Progenitor cell of endocrine pancreas (in vitro differentiated cells): ENCODE results near the gene ODC1. TPM values are rescaled to one million over a fixed set of nuclear protein-coding genes. Genes with fewer than 3 reads are reported as not detected.

Source experiments
- DNase-seq: peaks from one replicate; pipeline ENCODE4 v3.0.0; 2021; ENCODE audit warnings: low spot score; ENCODE audit not compliant: unreplicated experiment
- H3K27ac Mint-ChIP-seq: 2 replicates; pipeline ENCODE4 v1.8.0; 2021; ENCODE audit warnings: mild to moderate bottlenecking, moderate library complexity, mixed read lengths
- H3K27me3 Mint-ChIP-seq: 2 replicates; pipeline ENCODE4 v1.8.0; 2021; ENCODE audit warnings: mixed read lengths
- H3K36me3 Mint-ChIP-seq: 2 replicates; pipeline ENCODE4 v1.8.0; 2022; ENCODE audit warnings: mixed read lengths; ENCODE audit not compliant: insufficient read depth
- H3K4me1 Mint-ChIP-seq: 2 replicates; pipeline ENCODE4 v1.8.0; 2021; ENCODE audit warnings: low read depth, mixed read lengths
- H3K4me3 Mint-ChIP-seq: 2 replicates; pipeline ENCODE4 v1.8.0; 2021; ENCODE audit warnings: low read depth, mild to moderate bottlenecking, moderate library complexity, mixed read lengths
- H3K9me3 Mint-ChIP-seq: 2 replicates; pipeline ENCODE4 v1.8.0; 2021; ENCODE audit warnings: low read depth, mixed read lengths
- total RNA-seq: library from RNA; stranded (reverse); gene quantifications from 2 replicates; pipeline ENCODE4 v1.2.1, GENCODE V29; 2021
- TF ChIP-seq, protein P1 (sequence below): fragments of 200-600 bp; sonication (generic); IDR thresholded peaks from one replicate; pipeline ENCODE4 v1.5.0; 2021; ENCODE audit warnings: antibody characterized with exemption, mild to moderate bottlenecking; ENCODE audit not compliant: unreplicated experiment

The ODC1 gene
- total RNA-seq, 1 donor from 2014 or later: 252 TPM

DNA sequence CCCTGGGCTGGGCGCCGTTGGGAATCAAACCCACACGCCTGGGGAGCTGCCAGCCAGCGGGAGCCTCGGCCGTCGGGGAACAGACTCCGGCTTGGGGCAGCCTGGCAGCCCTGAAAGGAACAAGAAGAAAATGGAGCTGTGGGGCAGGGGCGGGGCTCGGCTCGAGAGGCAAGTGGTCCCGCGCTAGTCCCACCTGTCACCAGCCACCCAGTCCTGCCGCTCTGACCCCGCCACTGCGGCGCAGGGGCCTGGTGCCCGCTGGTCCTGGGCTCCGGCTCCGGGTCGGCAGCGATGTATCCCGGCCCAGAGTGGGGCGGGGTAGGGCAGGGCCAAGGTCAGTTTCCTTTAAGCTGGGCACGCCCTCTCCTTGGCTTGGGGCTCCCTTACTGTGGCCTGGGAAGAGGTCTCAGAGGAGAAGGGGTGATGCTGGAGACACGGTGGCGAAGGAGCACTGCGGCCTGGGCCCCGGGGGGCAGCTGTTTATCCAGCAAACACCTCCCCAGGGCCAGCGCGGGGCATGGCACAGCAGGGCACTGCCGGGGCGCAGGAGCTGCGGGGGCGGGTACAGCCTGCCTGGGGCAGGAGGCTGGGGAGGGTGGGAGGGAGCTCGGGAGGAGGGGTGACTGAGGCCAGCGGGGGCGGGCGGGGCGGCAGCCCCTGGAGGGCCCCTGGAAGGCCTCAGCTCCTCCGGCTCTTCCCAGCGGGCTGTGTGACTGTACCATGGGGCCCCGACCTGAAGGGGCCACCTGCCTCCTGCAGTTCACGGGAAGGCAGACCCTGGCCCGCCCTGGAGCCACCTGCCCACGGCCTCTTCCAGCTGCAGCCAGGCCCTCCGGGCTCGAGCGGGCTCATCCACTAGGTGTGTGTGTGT, 15.6 kb downstream of the ODC1 start:
- peaks cover 10% of the 10 kb centered on the region for H3K27me3 Mint-ChIP-seq
- H3K27ac Mint-ChIP-seq: no peak overlapping the region
- TF ChIP-seq, protein P1, sequence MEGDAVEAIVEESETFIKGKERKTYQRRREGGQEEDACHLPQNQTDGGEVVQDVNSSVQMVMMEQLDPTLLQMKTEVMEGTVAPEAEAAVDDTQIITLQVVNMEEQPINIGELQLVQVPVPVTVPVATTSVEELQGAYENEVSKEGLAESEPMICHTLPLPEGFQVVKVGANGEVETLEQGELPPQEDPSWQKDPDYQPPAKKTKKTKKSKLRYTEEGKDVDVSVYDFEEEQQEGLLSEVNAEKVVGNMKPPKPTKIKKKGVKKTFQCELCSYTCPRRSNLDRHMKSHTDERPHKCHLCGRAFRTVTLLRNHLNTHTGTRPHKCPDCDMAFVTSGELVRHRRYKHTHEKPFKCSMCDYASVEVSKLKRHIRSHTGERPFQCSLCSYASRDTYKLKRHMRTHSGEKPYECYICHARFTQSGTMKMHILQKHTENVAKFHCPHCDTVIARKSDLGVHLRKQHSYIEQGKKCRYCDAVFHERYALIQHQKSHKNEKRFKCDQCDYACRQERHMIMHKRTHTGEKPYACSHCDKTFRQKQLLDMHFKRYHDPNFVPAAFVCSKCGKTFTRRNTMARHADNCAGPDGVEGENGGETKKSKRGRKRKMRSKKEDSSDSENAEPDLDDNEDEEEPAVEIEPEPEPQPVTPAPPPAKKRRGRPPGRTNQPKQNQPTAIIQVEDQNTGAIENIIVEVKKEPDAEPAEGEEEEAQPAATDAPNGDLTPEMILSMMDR: no peak
- H3K9me3 Mint-ChIP-seq: no peaks in the 10 kb centered on the region
- H3K36me3 Mint-ChIP-seq: peaks cover 1% of the 10 kb centered on the region
- peak overlapping the region; percentile 14 for H3K4me3 Mint-ChIP-seq
- H3K4me1 Mint-ChIP-seq: peaks cover 6% of the 10 kb centered on the region
- DNase-seq: no peak

- Mint-ChIP-seq H3K27me3 (peaks cover 10% of the 10 kb centered on the region), H3K9me3 (no peaks in the 10 kb centered on the region), H3K4me1 (peaks cover 6% of the 10 kb centered on the region), H3K4me3 (peak overlapping the region; percentile 14), H3K27ac (no peak overlapping the region), H3K36me3 (peaks cover 1% of the 10 kb centered on the region)
- DNase-seq: no peak
- TF ChIP-seq, protein P1: no peak
Observed at GRCh38 chr2:10431797-10432196, 16.3 kb downstream of the ODC1 start.

DNA sequence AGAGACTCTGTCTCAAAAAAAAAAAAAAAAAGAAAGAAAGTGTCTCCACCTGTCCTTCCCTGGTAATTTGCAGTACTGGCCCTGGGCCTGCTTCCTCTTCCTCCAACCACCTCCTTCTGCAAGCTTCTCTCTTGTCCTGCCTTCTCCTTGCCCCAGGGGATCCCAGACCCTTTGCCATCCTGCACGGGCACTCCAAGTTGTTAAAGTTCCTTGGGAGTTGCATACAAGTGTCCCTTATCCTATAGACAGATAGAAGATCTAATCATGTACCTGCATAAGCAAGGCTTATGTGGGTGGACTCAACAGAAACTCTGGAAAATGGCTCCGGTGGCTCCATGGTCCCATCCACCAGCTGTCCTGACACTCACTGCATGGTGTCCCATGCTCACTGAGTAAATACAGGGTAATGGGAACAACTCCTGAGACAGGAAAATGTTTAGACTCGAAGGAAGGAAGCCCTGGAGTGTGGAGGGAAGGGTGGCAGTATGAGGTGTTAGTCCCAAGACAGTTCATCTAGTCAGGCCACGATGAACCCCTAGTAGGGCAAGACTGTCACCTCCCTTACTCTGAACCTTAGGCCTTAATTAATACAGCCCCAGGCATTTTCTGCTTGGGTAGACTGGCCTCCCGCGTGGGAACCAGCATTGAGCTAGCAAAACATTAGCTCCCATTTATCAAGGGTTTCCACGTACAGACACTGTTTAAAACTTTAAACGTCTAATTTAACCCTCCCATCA, 17.1 kb downstream of the ODC1 start:
- H3K27ac Mint-ChIP-seq: no peak overlapping the region
- TF ChIP-seq, protein P1: no peak
- no peaks in the 10 kb centered on the region for H3K9me3 Mint-ChIP-seq
- no peak for DNase-seq
- no peak overlapping the region for H3K4me3 Mint-ChIP-seq
- peaks cover 10% of the 10 kb centered on the region for H3K27me3 Mint-ChIP-seq
- H3K36me3 Mint-ChIP-seq: peaks cover 1% of the 10 kb centered on the region
- H3K4me1 Mint-ChIP-seq: peaks cover 6% of the 10 kb centered on the region

DNA sequence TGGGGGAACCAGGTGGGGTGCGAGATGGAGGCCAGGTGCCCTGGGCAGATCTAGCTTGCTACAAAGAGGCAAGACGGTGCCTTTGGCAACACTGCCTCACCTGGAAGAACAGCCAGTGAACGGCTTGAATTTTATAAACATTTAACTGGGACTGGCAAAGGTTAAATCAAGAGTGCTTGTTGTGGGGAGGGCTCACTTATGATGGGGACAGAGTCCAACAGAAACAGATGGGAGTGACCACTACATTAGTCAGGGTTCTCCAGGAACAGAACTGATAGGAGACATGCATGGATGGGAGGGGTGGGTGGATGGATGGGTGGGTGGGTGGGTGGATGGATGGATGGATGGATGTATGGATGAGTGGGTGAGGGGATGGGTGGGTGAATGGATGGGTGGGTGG, 19.2 kb downstream of the ODC1 start:
- Mint-ChIP-seq H3K4me3 (no peak overlapping the region), H3K27me3 (peaks cover 10% of the 10 kb centered on the region), H3K4me1 (peaks cover 2% of the 10 kb centered on the region), H3K27ac (no peak overlapping the region), H3K9me3 (no peaks in the 10 kb centered on the region), H3K36me3 (peaks cover 1% of the 10 kb centered on the region)
- DNase-seq: no peak
- TF ChIP-seq, protein P1: no peak

- Mint-ChIP-seq H3K27ac (no peak overlapping the region), H3K27me3 (peaks cover 8% of the 10 kb centered on the region), H3K36me3 (peaks cover 1% of the 10 kb centered on the region), H3K9me3 (no peaks in the 10 kb centered on the region), H3K4me1 (peaks cover under 1% of the 10 kb centered on the region), H3K4me3 (no peak overlapping the region)
- TF ChIP-seq, protein P1: no peak
- DNase-seq: no peak
Observed at GRCh38 chr2:10428355-10428754, 19.8 kb downstream of the ODC1 start.
